OCI-LY7 (cell line): ENCODE measurements around the gene CRELD1. TPM values are rescaled to one million over a fixed set of nuclear protein-coding genes. Genes with fewer than 3 reads are reported as not detected.

Source experiments
- BruUV-seq: library from RNA; stranded (reverse); fragments of 400-500 nt; replicated peaks from 2 replicates; lab custom pipeline; 2021; lab: Mats Ljungman, UMichigan
- CTCF ChIA-PET: fragments of 300-600 bp; sonication (Branson Sonifier 250); formaldehyde crosslinking; loops from one replicate; lab custom pipeline; 2022; ENCODE audit warnings: antibody characterized with exemption; ENCODE audit not compliant: unreplicated experiment; lab: Charles Lee
- POLR2A ChIA-PET: fragments of 300-600 bp; sonication (Branson Sonifier 250); formaldehyde crosslinking; loops from one replicate; lab custom pipeline; 2022; ENCODE audit warnings: antibody characterized with exemption; lab: Charles Lee
- DNase-seq: peaks from one replicate; pipeline ENCODE4 v3.0.0-alpha.2; 2015; ENCODE audit warnings: low spot score
- H2AFZ ChIP-seq: fragments of 200-600 bp; sonication (generic), shearing (Covaris generic); 2 replicates; pipeline ENCODE4 v1.6.1; 2014; ENCODE audit warnings: mild to moderate bottlenecking, antibody characterized with exemption, low read length, moderate library complexity
- H3K27ac ChIP-seq: fragments of 200-600 bp; sonication (generic); 2 replicates; pipeline ENCODE4 v1.5.1; 2014; ENCODE audit warnings: mixed run types, low read depth, mild to moderate bottlenecking, moderate library complexity, low read length, inconsistent platforms; ENCODE audit not compliant: poor library complexity, severe bottlenecking
- H3K36me3 ChIP-seq: fragments of 200-600 bp; sonication (generic); 2 replicates; pipeline ENCODE4 v1.6.1; 2014; ENCODE audit warnings: mild to moderate bottlenecking, antibody characterized with exemption, low read length, moderate library complexity, mixed read lengths; ENCODE audit not compliant: insufficient read depth
- H3K4me1 ChIP-seq: fragments of 200-600 bp; sonication (generic); 2 replicates; pipeline ENCODE4 v1.5.1; 2014; ENCODE audit warnings: mild to moderate bottlenecking, low read length; ENCODE audit not compliant: insufficient read depth, poor library complexity, severe bottlenecking
- H3K4me2 ChIP-seq: fragments of 200-600 bp; sonication (generic); 2 replicates; pipeline ENCODE4 v1.6.1; 2014; ENCODE audit warnings: mild to moderate bottlenecking, low read length
- H3K4me3 ChIP-seq: fragments of 200-600 bp; sonication (generic); 2 replicates; pipeline ENCODE4 v1.5.1; 2014; ENCODE audit warnings: mild to moderate bottlenecking, low read depth, low read length; ENCODE audit not compliant: poor library complexity, severe bottlenecking
- H3K79me2 ChIP-seq: fragments of 200-600 bp; sonication (generic); 2 replicates; pipeline ENCODE4 v1.6.1; 2016; ENCODE audit warnings: low read depth, mild to moderate bottlenecking, low read length, moderate library complexity, mixed read lengths; ENCODE audit not compliant: insufficient read depth
- H3K9me2 ChIP-seq: fragments of 200-600 bp; sonication (generic); 2 replicates; pipeline ENCODE4 v1.6.1; 2016; ENCODE audit warnings: mild to moderate bottlenecking, low read length, mixed read lengths; ENCODE audit not compliant: insufficient read depth
- H3K9me3 ChIP-seq: fragments of 200-600 bp; sonication (generic); 2 replicates; pipeline ENCODE4 v1.6.1; 2014; ENCODE audit warnings: mild to moderate bottlenecking, mixed run types, low read length, mixed read lengths
- H4K20me1 ChIP-seq: fragments of 200-600 bp; sonication (generic); 2 replicates; pipeline ENCODE4 v1.6.1; 2014; ENCODE audit warnings: mild to moderate bottlenecking, antibody characterized with exemption, low read length, moderate library complexity, mixed read lengths; ENCODE audit not compliant: insufficient read depth
- EZH2phosphoT487 ChIP-seq: fragments of 200-600 bp; sonication (generic); IDR thresholded peaks from 2 replicates; pipeline ENCODE4 v1.6.1; 2018; ENCODE audit warnings: low read depth, borderline replicate concordance, mild to moderate bottlenecking, mixed run types, antibody characterized with exemption, low read length, moderate library complexity, mixed read lengths
- intact Hi-C: fragments of 100-400 bp; cut with micrococcal nuclease; formaldehyde crosslinking; loops from one replicate; pipeline ENCODE4 v1.10.0; 2022; ENCODE audit not compliant: unreplicated experiment
- total RNA-seq, 2 experiments: library from RNA; depleted of rRNA in 1 of 2; stranded (reverse); fragments of >200 nt in 1 of 2; shearing (Covaris generic) in 1 of 2; gene quantifications; 2 replicates each; pipeline ENCODE4 v1.2.3, GENCODE V29; 2014 to 2022
- TF ChIP-seq, protein P1 (sequence below): fragments of 200-600 bp; sonication (generic); conservative IDR thresholded peaks from 2 replicates; pipeline ENCODE4 v1.5.1; 2014; ENCODE audit warnings: mild to moderate bottlenecking, antibody characterized with exemption, low read length, moderate library complexity, mixed read lengths

Gene CRELD1
- total RNA-seq, 2 experiments from 2014 or later = 20.9 to 23.4 TPM

DNA sequence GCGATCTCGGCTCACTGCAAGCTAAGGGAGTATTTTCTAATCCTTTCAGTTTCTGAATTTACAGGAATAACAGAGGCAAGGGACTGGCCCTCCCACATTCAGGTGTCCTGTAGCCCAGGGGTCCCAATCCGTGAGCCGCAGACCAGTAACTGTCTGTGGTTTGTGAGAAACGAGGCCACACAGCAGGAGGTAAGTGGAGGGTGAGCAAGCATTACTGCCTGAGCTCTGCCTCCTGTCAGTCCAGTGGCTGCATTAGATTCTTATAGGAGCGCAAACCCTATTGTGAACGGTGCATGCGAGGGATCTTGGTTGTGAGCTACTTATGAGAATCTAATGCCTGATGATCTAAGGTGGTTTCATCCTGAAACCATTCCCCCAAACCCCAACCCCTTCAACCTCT lies 21.8 kb upstream of the CRELD1 start:
- POLR2A ChIA-PET = interaction anchor here (1.2 to 1.6 kb wide), 2 partner anchors 18 to 20 kb away, joined by 5 to 6 read pairs; no protein-coding TSS in a partner anchor
- intact Hi-C loops = no loop called here
- CTCF ChIA-PET = no interaction called here
- Histone ChIP-seq H2AFZ (no peak overlapping the region), H3K9me2 (no peaks in the 10 kb centered on the region), H3K9me3 (no peaks in the 10 kb centered on the region), H3K4me1 (no peaks in the 10 kb centered on the region), H3K4me3 (no peak overlapping the region), H3K79me2 (no peaks in the 10 kb centered on the region), H3K4me2 (no peak overlapping the region), H3K36me3 (no peaks in the 10 kb centered on the region), H4K20me1 (no peaks in the 10 kb centered on the region), H3K27ac (no peak overlapping the region)
- DNase-seq = no peak
- BruUV-seq = no TSS peak
- no peak for TF ChIP-seq EZH2phosphoT487
- TF ChIP-seq, protein P1, sequence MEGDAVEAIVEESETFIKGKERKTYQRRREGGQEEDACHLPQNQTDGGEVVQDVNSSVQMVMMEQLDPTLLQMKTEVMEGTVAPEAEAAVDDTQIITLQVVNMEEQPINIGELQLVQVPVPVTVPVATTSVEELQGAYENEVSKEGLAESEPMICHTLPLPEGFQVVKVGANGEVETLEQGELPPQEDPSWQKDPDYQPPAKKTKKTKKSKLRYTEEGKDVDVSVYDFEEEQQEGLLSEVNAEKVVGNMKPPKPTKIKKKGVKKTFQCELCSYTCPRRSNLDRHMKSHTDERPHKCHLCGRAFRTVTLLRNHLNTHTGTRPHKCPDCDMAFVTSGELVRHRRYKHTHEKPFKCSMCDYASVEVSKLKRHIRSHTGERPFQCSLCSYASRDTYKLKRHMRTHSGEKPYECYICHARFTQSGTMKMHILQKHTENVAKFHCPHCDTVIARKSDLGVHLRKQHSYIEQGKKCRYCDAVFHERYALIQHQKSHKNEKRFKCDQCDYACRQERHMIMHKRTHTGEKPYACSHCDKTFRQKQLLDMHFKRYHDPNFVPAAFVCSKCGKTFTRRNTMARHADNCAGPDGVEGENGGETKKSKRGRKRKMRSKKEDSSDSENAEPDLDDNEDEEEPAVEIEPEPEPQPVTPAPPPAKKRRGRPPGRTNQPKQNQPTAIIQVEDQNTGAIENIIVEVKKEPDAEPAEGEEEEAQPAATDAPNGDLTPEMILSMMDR = no peak

DNA sequence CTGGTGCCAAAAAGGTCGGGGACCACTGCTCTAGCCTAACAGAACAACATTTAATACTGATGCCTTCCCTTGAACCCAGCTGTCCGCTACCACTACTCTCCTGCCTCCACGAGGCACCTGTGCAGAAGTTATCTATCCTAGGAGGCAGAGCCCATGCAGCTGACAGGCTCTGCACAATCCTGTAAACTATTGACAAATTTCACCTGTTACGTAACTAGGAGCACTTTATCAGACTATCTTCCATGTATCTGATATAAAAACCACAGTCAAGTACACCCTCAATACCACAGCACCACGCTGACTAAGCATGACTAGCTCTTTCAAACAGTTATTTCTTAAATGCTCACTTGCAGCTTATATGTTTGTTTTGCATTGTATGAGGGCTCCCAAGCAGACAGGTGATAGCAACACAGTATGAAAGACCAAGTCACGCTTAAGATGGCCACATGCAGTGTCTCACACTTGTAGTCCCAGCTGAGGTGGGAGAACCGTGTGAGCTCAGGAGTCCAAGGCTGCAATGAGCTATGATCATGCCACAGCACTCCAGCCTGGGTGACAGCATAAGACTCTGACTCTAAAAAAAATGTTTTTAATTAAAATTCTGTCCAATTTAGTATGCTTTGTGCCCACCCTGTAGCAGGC lies 21.2 kb upstream of the CRELD1 start:
- Histone ChIP-seq H2AFZ (no peak overlapping the region), H3K9me3 (no peaks in the 10 kb centered on the region), H3K4me2 (no peak overlapping the region), H3K4me1 (no peaks in the 10 kb centered on the region), H3K79me2 (no peaks in the 10 kb centered on the region), H3K4me3 (no peak overlapping the region), H3K36me3 (no peaks in the 10 kb centered on the region), H3K27ac (no peak overlapping the region), H3K9me2 (no peaks in the 10 kb centered on the region), H4K20me1 (no peaks in the 10 kb centered on the region)
- intact Hi-C loops = no loop called here
- CTCF ChIA-PET = no interaction called here
- TF ChIP-seq, protein P1 = no peak
- TF ChIP-seq EZH2phosphoT487 = no peak
- DNase-seq = no peak
- no TSS peak for BruUV-seq
- POLR2A ChIA-PET = interaction anchor here (1.2 to 1.6 kb wide), 2 partner anchors 19 kb away, joined by 5 to 6 read pairs; no protein-coding TSS in a partner anchor

DNA sequence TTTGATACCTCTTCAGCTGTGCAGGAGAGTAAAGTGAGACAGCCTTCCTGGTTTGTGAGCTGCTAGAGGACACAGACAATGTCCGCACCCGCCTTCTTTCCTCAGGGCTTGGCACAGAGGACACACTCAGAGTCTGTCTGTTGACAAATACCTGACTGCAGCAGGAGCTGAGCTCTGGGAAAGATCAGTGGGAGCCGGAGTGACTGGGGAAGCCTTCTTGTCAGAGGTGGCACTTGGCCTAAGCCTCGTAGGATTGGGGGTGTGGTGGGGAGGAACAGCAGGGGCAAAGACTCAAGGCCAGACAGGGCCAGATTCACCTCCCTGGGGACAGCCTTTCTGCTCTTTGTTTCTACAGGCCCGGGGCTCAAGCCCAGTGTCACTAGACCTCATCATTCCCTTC lies 20.0 kb upstream of the CRELD1 start:
- Histone ChIP-seq H3K4me2 (no peak overlapping the region), H3K79me2 (no peaks in the 10 kb centered on the region), H3K4me3 (no peak overlapping the region), H2AFZ (no peak overlapping the region), H3K27ac (no peak overlapping the region), H3K9me2 (no peaks in the 10 kb centered on the region), H3K4me1 (no peaks in the 10 kb centered on the region), H3K36me3 (no peaks in the 10 kb centered on the region), H3K9me3 (no peaks in the 10 kb centered on the region), H4K20me1 (no peaks in the 10 kb centered on the region)
- intact Hi-C loops = no loop called here
- BruUV-seq = no TSS peak
- ChIA-PET POLR2A (interaction anchor here (1.6 kb wide), 1 partner anchor 18 kb away, joined by 6 read pairs; no protein-coding TSS in a partner anchor), CTCF (no interaction called here)
- no peak for DNase-seq
- no peak for TF ChIP-seq EZH2phosphoT487
- TF ChIP-seq, protein P1 = no peak
